ENCODE results near the gene TASP1.
"Not testable (repeated sequence)": the region's sequence is repeated elsewhere in the genome, so short reads cannot be mapped to it uniquely, and the experiment has no call there.

Gene TASP1

DNA sequence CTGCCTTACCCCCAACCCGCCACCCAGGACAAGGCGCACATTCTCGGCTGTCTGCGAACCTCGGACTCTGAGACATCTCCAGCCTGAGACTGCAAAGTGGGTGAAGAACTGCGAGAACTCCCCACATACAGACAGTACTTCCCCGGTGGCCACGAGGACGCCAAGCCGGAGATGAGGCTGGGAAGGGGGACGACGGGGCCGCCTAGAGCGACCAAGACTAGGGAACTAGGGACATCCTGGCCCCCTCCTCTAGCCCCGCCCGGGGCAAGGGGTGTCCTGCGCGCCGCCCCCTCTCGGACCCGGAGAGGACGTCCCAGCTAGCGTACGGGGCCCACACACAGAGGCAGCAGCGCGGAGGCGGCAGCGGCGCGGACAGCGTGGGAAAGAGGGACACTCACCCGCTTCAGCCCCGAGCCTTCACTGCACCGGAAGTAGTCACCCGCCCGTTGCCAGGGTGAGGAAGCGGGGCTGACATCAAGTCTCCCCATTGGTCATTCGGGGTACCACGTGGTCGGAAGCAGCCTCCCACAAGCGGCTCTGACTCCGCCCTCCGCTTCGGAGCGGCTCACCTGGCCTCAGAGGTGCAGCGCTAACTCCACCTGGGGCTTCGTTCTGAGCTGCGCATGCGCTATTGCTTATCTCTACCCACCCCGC is at the start of gene TASP1:
TASP1 (minus strand) TSS at position 437 of the 654 bp plus-strand sequence. CDS start 8,854 bp downstream, outside the sequence.
- peak; percentile 98 for DNase-seq

- DNase-seq = no peak
These were observed 49.1 kb upstream of the TASP1 start for GRCh38 chr20:13687815-13688214.

DNA sequence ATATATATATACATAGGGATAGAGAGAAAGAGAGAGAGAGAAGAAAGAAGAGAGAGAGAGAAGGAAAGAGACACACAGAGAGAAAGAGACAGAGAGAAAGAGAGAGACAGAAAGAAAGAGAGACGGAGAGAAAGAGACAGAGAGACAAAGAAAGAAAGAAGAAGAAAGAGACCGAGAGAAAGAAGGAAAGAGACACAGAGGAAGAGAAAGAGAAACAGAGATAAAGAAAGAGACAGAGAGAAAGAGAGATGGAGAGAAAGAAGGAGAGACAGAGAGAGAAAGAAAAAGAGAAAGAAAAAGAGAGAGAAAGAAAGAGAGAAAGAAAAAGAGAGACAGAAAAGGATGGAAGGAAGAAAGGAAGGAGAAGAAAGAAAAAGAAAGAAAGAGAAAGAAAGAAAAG is 46.9 kb upstream of the TASP1 start:
- no peak for DNase-seq

GRCh38 chr20:13684566-13685222 is 46.0 kb upstream of the TASP1 start:
- DNase-seq = no peak

GRCh38 chr20:13683833-13684232 is 45.1 kb upstream of the TASP1 start:
- no peak for DNase-seq

- no peak for DNase-seq
These were observed 42.8 kb upstream of the TASP1 start for GRCh38 chr20:13681248-13682125.

DNA sequence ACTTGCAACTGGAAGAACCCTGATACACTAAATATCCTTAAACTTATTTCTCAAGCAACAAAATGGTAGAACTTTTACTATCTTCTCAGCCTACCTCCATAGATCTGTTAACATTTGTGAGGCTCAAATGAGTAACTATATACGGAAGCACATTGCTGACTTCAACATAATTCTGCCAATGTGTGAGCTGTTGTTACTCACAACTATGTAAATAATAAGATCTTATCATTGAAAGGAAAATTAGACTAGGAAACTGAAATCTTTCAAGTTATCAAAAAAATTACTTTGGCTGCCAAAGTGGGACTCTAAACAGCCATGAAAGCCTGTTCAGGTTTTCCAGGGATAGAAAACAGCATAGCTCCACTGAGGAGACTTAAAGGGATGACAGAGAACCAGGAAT is 40.2 kb upstream of the TASP1 start:
- no peak for DNase-seq

- no peak for DNase-seq
These were observed 38.5 kb upstream of the TASP1 start for GRCh38 chr20:13677241-13677640.

- DNase-seq = no peak
These were observed 38.0 kb upstream of the TASP1 start for GRCh38 chr20:13676682-13677081.

DNA sequence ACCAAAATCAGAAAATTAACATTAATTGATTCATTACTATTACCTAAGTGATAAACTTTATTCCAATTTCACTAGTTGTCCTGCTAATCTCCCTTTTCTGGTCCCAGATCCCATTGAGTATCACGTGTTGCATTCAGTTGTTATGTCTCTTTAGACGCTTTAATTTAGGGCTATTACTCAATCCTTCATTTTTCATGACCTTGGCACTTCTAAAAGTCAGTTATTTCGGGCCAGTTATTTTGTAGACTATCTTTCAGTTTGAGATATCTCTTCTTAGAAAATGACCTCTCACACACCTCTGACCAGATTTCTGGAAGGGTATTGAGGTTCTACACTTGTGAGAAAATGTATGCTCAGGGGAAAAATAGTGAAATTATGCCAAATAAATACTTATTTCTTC is 34.0 kb upstream of the TASP1 start:
- no peak for DNase-seq

DNA sequence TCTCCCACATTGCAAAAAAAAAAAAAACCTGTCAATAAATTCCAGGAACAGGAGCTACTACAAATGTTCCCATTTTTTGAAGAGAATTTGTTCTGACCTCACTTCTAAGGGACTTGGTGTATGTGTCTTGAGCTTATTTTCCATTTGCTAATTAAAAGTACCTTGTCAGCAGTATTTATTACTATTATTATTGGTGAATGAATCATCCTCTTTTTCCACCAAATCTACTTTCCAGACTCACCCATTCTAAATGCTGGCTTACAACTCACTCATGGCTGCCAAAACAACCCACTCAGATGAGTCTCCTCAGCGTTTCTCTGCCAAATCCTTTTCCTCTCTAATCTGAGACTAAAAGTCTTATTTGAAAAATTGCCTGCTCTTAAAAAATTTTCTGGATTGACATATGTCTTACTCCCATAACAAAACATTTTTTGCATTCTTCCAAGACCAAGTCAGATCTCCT is 33.2 kb upstream of the TASP1 start:
- DNase-seq = no peak

DNA sequence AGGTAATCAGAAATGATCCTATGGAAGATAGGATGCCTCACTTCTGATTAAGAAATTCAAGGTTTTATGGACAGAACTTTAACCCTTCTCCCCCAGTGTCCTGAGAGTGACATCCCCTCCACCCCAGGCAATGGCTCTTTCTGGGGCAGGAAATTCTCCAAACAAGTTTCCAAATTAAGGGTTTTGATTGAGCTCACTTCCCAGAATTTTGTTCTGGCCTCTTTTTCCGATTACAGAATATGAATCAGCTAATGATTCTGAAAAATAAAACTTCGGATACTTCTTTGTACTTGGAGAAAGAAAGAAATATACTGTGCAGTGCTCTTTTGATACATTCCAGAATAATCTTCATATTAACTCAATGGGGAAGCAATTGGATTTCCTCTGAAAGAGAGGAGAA is 32.8 kb upstream of the TASP1 start:
- no peak for DNase-seq

DNA sequence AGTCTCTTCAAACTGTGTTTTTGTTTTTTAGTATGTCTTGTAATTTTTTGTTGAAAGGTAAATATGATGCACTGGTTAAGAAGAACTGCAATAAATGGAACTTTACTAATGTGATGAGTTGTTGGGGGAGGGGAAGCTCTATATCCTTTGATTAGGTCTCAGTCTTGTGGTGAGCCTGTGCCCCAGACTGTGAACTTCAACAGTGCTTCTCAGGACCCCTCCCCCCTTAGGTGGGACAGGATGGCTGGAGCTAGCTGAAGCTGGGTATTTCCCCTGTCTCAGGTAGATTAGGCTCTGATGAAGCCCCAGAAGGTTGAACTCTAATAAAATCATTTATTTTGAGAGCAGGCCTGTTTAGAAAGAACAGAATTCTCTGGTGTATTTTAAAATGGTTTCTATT is 31.4 kb upstream of the TASP1 start:
- DNase-seq = no peak

DNA sequence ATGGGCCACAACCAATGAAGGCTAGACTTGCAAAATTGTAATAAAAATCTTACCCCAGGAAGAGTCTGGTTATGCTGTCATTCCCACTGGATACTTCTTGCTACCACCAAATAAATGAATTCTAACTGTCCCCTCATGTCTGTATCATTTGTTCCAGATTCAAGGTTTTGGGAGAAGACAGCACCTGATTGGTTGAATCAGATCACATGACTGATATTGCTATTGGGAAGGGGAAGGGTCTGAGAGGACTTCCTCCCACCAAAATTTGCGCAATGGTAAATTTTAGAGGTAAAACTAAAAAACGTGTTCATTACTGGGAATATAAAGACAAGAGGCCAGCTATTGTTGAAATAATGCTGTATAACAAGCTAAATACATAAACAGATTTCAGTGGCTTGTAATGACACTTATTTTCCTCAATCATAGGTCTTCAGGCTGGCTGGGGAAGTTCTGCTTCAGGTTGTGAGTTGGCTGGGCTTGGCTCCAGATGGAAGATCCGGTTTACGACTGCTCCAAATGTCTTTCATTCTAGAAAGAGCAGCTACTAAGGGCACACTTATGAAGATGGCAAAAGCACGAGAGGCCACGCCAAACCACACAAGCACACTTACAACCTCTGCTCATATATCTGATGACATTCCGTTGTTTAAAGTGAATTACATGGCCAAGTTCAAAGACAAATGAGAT is 27.1 kb upstream of the TASP1 start:
- DNase-seq = no peak

DNA sequence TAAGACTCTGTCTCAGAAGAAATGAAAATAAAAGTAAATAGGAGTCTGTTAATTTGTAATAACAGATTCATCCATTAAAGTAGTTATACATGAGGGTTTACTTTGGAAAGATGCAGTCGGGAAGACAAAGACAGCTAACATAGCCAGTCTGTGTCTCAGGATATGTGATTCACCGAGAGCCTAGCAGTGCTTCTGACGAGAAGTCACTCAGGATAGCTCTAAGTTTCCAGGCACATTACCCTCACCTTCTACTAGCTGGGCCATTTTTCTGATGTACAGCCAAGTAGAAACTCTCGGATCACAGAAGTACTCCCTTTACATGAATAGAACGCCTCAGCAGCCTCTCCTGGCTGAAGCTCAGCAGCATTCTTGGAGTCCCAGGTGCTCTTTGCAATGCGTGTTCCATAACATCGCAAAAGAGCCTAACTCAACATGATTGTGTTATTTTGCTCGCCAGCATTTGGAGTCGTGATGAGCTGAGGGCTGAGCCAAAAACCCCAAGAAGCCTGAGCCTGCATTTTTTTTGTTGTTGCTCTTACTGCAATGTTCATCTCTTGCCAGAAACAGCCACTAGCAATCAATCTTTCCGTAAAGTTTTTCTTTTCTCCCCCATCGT is 22.4 kb upstream of the TASP1 start:
- DNase-seq = no peak

DNA sequence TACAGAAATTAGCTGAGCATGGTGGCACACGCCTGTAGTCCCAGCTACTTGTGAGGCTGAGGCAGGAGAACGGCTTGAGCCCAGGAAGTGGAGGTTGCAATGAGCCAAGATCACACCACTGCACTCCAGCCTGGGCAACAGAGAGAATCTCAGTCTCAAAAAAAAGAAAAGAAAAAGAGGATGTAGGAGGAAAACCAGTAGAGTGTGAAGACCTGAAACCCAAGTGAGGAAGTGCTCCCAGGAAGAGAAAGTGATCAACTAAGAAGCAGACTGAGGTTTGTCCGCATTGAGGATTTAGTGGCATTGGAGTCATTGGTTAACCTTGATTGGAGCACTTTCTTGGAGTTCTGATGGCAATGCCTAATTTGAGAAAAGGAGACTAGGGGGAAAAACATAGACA is 20.6 kb upstream of the TASP1 start:
- peak in 1 of 2 donors; percentile 7 for DNase-seq

GRCh38 chr20:13658060-13658459 is 19.3 kb upstream of the TASP1 start:
- not testable (repeated sequence) for DNase-seq

DNA sequence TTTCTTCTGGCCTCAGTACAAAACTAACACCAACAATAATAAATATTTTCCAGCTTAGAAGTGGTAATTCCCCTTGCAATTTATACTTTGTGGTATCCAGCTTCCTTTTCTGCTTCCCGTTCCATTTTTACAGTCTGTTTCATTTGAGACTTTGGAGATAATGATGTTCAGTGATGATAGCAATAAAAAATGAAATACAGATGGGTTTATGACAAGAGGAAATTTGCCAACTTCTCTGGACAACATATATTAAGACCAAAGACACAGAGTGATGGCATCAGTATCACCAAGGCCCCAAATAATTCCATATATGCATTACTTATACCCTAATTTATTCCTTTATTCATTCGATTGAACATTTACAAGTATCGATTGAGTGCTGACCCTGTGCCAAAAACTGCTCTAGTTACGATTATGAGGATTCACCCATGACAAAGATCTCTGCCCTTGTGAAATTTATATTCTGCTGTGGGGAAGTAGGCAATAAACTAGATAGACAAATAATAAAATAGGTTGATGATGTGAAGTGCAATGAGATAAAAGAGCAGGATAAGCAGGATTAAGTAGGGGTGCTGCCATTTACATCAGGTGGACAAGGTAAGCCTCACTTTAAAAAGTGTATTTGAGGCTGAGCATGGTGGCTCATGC is 18.1 kb upstream of the TASP1 start:
- no peak for DNase-seq

DNA sequence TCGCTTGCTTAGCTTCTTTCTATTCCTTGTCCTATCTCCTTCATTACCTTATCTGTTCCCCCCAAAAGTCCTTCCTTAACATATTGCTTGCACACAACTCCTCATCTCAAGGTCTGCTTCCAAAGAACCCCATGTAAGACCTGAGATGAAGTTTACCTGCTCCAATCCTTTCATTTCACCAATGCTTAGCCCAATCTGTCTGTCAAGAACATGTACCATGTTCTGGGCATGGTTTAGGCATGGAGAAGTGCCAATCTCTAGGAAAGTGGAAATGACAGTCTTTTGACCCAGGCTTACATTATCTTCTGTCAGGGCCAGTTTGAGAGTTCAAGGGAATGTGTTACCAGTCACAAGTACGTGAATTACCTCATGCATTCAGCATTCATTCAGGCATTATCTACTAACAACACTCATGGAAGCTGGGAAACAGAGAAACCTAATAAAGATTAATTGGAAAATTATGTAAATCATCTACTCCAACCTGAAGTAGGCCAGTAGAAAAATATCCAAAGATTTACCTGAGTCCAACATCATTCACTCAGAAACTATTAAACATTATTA is 15.8 kb upstream of the TASP1 start:
- no peak for DNase-seq

DNA sequence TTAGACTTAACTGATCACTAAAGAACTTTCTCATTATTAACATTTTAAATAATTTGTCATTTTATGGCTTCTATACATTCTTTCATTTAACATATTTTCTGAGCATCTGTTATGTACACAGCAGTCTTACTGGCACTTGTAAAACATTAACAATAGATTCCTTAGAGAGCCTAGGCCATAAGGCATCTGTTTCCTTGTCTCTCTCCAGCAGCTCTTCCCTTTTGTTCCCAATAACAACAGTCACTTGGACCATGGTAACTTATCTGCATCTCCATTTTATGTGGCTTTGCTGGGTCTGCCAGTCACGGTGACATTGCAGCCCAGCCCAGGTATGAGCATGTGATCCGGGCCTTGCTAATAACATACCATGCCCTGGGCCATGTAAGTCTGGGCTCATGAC is 11.7 kb upstream of the TASP1 start:
- DNase-seq = no peak

DNA sequence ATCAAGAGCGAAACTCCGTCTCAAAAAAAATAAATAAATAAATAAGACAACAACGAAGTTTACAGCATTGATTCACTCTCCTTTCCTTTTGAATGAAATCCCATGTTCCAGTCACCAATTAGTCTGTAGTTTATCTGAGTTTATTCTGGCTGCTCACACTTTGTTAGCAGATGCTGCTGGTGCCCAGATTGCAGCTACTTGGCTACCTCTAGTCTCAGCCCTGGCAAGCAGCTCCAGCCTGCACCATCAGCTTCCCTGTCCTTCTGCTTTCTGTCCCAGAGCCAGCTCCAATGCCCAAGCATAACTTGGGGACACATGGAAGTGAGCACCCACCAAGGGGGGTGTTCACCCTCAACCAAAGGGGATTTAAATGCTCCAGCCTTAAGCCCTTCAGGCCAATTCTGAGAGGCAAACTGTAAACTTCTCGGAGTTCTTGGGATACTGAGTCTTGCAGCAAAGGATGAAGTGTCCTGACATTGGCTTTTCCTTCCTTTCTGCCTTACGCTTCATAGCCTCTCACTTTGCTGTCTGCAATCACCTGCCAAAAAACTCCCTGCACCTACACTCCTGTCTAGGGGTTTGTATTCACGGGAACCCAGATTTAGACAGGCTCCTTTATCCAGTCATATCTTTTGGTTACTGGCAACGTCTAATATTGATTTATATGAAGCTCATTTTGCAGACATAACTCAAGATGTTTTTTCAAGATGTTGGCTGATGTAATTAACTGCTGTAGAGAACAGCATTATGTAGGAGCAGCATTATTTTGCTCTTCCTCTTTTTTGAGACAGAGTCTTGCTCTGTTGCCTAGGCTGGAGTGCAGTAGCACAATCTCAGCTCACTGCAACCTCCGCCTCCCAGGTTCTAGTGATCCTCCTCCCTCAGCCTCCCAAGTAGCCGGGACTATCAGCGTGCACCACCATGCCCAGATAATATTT is 9.8 kb upstream of the TASP1 start:
- DNase-seq = no peak

All from CD4-positive, alpha-beta T cell treated with Interferon alpha-2 for 1 hour (primary cell).